NCI-H82 (cell line): ENCODE measurements around the gene PAQR9.

ENCODE experiments used
- DNase-seq: peaks from one replicate; lab custom pipeline; 2025; lab: John Stamatoyannopoulos, UW

PAQR9 gene

GRCh38 chr3:142950972-142951371 is 12.5 kb downstream of the PAQR9 start:
- no peak for DNase-seq

GRCh38 chr3:142947799-142948575 is 15.5 kb downstream of the PAQR9 start:
- no peak for DNase-seq

GRCh38 chr3:142947352-142947751 is 16.1 kb downstream of the PAQR9 start:
- no peak for DNase-seq

GRCh38 chr3:142946861-142947260 is 16.6 kb downstream of the PAQR9 start:
- no peak for DNase-seq

- no peak for DNase-seq
Measured at GRCh38 chr3:142945023-142945422, 18.5 kb downstream of the PAQR9 start.

- DNase-seq: no peak
Measured at GRCh38 chr3:142944342-142944741, 19.1 kb downstream of the PAQR9 start.

- no peak for DNase-seq
Measured at GRCh38 chr3:142943870-142944269, 19.6 kb downstream of the PAQR9 start.

- no peak for DNase-seq
Measured at GRCh38 chr3:142943349-142943748, 20.1 kb downstream of the PAQR9 start.

- no peak for DNase-seq
Measured at GRCh38 chr3:142941373-142942123, 21.9 kb downstream of the PAQR9 start.

GRCh38 chr3:142940472-142940871 is 23.0 kb downstream of the PAQR9 start:
- no peak for DNase-seq

- peak; percentile 54 for DNase-seq
Measured at GRCh38 chr3:142940000-142940399, 23.5 kb downstream of the PAQR9 start.

GRCh38 chr3:142935963-142936362 is 27.5 kb downstream of the PAQR9 start:
- DNase-seq: no peak

GRCh38 chr3:142934887-142935269 is 28.6 kb downstream of the PAQR9 start:
- DNase-seq: no peak

- no peak for DNase-seq
Measured at GRCh38 chr3:142934128-142934886, 29.2 kb downstream of the PAQR9 start.

- DNase-seq: peak; percentile 62
Measured at GRCh38 chr3:142931222-142931621, 32.3 kb downstream of the PAQR9 start.

- DNase-seq: no peak
Measured at GRCh38 chr3:142930463-142930862, 33.0 kb downstream of the PAQR9 start.

GRCh38 chr3:142929890-142930289 is 33.6 kb downstream of the PAQR9 start:
- DNase-seq: no peak

- DNase-seq: peak; percentile 90
Measured at GRCh38 chr3:142929109-142929508, 34.4 kb downstream of the PAQR9 start.

GRCh38 chr3:142926368-142926944 is 37.0 kb downstream of the PAQR9 start:
- no peak for DNase-seq

- no peak for DNase-seq
Measured at GRCh38 chr3:142925140-142925539, 38.3 kb downstream of the PAQR9 start.

GRCh38 chr3:142923694-142924093 is 39.8 kb downstream of the PAQR9 start:
- DNase-seq: no peak

GRCh38 chr3:142916605-142917004 is 46.9 kb downstream of the PAQR9 start:
- DNase-seq: no peak
